Sigmoid colon (tissue), 4 donors: ENCODE measurements around the gene RTN3.

ENCODE experiments used
- EP300 ChIP-seq, 4 donors: sonication (generic); formaldehyde crosslinking; IDR thresholded peaks; one replicate each; pipeline ENCODE4 v1.6.1; 2017; ENCODE audit warnings: antibody characterized with exemption in 4 of 4
- POLR2A ChIP-seq, 2 donors: fragments of 450-650 bp; IDR thresholded peaks; one replicate each; pipeline ENCODE4 v1.6.1; 2016; ENCODE audit warnings: antibody characterized with exemption in 2 of 2, mild to moderate bottlenecking in 2 of 2, moderate library complexity in 2 of 2
- POLR2AphosphoS5 ChIP-seq, 4 donors: sonication (generic); formaldehyde crosslinking; IDR thresholded peaks; one replicate each; pipeline ENCODE4 v1.6.1; 2017; ENCODE audit warnings: antibody characterized with exemption in 4 of 4
- TF ChIP-seq, protein P1 (sequence below), 4 experiments: fragments of 450-650 bp in 3 of 4; fragments of 200-600 bp in 1 of 4; IDR thresholded peaks; one replicate each; pipeline ENCODE4 v1.5.1; 2016 to 2019; ENCODE audit warnings: antibody characterized with exemption in 4 of 4, mild to moderate bottlenecking in 3 of 4, moderate library complexity in 2 of 4

- TF ChIP-seq EP300 (IDR thresholded peaks at IDR 0.05) (no peak), POLR2AphosphoS5 (IDR thresholded peaks at IDR 0.05) (no peak), POLR2A (IDR thresholded peaks at IDR 0.05) (no peak)
- TF ChIP-seq, protein P1, sequence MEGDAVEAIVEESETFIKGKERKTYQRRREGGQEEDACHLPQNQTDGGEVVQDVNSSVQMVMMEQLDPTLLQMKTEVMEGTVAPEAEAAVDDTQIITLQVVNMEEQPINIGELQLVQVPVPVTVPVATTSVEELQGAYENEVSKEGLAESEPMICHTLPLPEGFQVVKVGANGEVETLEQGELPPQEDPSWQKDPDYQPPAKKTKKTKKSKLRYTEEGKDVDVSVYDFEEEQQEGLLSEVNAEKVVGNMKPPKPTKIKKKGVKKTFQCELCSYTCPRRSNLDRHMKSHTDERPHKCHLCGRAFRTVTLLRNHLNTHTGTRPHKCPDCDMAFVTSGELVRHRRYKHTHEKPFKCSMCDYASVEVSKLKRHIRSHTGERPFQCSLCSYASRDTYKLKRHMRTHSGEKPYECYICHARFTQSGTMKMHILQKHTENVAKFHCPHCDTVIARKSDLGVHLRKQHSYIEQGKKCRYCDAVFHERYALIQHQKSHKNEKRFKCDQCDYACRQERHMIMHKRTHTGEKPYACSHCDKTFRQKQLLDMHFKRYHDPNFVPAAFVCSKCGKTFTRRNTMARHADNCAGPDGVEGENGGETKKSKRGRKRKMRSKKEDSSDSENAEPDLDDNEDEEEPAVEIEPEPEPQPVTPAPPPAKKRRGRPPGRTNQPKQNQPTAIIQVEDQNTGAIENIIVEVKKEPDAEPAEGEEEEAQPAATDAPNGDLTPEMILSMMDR (IDR thresholded peaks at IDR 0.05) = no peak
These were observed 7.7 kb upstream of the RTN3 start for GRCh38 chr11:63673579-63673978.
